GM21526 (cell line): Measurements from ENCODE around the gene CMTM5.

Experiments
- ATAC-seq: cut with Tn5 transposase; IDR thresholded peaks from one replicate; pipeline ENCODE4 v1.9.1; 2021; ENCODE audit warnings: moderate library complexity; ENCODE audit not compliant: unreplicated experiment, low FRiP score

Gene CMTM5

GRCh38 chr14:23376482-23377197, at the start of gene CMTM5:
TSS of gene CMTM5 (plus strand) at chr14:23377046. CDS start at chr14:23377252, 206 bp downstream.
- no peak for ATAC-seq

- ATAC-seq, result no peak
Measured at GRCh38 chr14:23327947-23328744, 48.7 kb upstream of the CMTM5 start.

GRCh38 chr14:23335623-23336022, 41.2 kb upstream of the CMTM5 start:
- no peak for ATAC-seq

GRCh38 chr14:23339506-23340268, 37.2 kb upstream of the CMTM5 start:
- no peak for ATAC-seq

GRCh38 chr14:23344481-23344880, 32.4 kb upstream of the CMTM5 start:
- ATAC-seq, result no peak

GRCh38 chr14:23345987-23346692, 30.7 kb upstream of the CMTM5 start:
- no peak for ATAC-seq

- ATAC-seq, result no peak
Measured at GRCh38 chr14:23346693-23347405, 30.0 kb upstream of the CMTM5 start.

- ATAC-seq, result no peak
Measured at GRCh38 chr14:23347406-23348296, 29.2 kb upstream of the CMTM5 start.

GRCh38 chr14:23348297-23348655, 28.6 kb upstream of the CMTM5 start:
- ATAC-seq, result no peak

GRCh38 chr14:23349156-23349845, 27.5 kb upstream of the CMTM5 start:
- no peak for ATAC-seq

GRCh38 chr14:23351681-23352505, 25.0 kb upstream of the CMTM5 start:
- no peak for ATAC-seq

- ATAC-seq, result no peak
Measured at GRCh38 chr14:23352506-23353432, 24.1 kb upstream of the CMTM5 start, which contains the start of gene SLC22A17. TSS of gene SLC22A17 (minus strand) at chr14:23352887.

- ATAC-seq, result no peak
Measured at GRCh38 chr14:23353433-23353780, 23.4 kb upstream of the CMTM5 start.

- ATAC-seq, result no peak
Measured at GRCh38 chr14:23354990-23355389, 21.9 kb upstream of the CMTM5 start.

- no peak for ATAC-seq
Measured at GRCh38 chr14:23355871-23356435, 20.9 kb upstream of the CMTM5 start.

GRCh38 chr14:23356662-23357061, 20.2 kb upstream of the CMTM5 start:
- ATAC-seq, result no peak
